Measurements from ENCODE around the gene SEPTIN1. TPM values are rescaled to one million over a fixed set of nuclear protein-coding genes. Genes with fewer than 3 reads are reported as not detected.

The SEPTIN1 gene
- polyA plus RNA-seq, 3 donors = 0.31 to 0.60 (median 0.49) TPM

DNA sequence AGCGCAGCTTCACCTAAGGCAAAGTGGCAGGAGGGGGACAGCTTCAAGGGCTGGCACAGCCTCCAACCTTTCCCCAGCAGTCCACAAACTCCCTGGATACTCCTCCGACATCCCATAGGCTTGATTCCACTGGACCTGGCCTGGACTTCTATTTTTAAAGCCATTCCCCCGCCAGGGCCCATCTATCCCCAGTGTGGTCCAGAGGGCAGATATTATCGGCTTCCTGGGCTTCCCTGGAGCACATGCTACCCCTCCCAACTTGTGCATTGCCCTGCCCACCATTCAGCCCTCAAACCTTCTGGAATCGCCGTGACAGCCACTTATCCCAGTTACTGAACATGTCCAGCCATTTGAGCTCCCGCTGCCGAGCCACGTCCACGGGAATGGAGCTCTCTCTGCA lies 17.2 kb downstream of the SEPTIN1 start:
- Mint-ChIP-seq H3K36me3 (peaks cover 49 to 68% of the 10 kb centered on the region in 2 donors), H3K27ac (peak overlapping the region in 4 of 7 donors; percentile 9 to 79 (median 64)), H3K27me3 (ENCODE audit: low read depth in 3 of 3) (no peaks in the 10 kb centered on the region), H3K9me3 (peaks cover 0 to 6% (median 0%) of the 10 kb centered on the region in 7 donors), H3K4me3 (no peak overlapping the region), H3K4me1 (peaks cover 31% of the 10 kb centered on the region)
- H2AFZ ChIP-seq (ENCODE audit: insufficient read depth, low read depth, low read length, poor library complexity, severe bottlenecking) = no peak overlapping the region
- peaks cover 98% of the 10 kb centered on the region for H3K79me2 ChIP-seq (ENCODE audit: insufficient read depth, low read length)
- no peak for DNase-seq
- no peaks in the 10 kb centered on the region for H3K9me3 ChIP-seq (replicated peaks in 1 of 2; ENCODE audit: control insufficient read depth in 1 of 2, insufficient read depth in 1 of 2, low read length in 2 of 2)
- H4K20me1 ChIP-seq (ENCODE audit: insufficient read depth, low read length) = peaks cover 84% of the 10 kb centered on the region
- TF ChIP-seq, protein P1, sequence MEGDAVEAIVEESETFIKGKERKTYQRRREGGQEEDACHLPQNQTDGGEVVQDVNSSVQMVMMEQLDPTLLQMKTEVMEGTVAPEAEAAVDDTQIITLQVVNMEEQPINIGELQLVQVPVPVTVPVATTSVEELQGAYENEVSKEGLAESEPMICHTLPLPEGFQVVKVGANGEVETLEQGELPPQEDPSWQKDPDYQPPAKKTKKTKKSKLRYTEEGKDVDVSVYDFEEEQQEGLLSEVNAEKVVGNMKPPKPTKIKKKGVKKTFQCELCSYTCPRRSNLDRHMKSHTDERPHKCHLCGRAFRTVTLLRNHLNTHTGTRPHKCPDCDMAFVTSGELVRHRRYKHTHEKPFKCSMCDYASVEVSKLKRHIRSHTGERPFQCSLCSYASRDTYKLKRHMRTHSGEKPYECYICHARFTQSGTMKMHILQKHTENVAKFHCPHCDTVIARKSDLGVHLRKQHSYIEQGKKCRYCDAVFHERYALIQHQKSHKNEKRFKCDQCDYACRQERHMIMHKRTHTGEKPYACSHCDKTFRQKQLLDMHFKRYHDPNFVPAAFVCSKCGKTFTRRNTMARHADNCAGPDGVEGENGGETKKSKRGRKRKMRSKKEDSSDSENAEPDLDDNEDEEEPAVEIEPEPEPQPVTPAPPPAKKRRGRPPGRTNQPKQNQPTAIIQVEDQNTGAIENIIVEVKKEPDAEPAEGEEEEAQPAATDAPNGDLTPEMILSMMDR (IDR thresholded peaks at IDR 0.05) = no peak
- H3K4me2 ChIP-seq (replicated peaks; ENCODE audit: extremely low read depth, low read length, poor library complexity, severe bottlenecking) = no peak overlapping the region
- intact Hi-C loops (cut with micrococcal nuclease) = no loop called here
- H3K4me1 ChIP-seq (ENCODE audit: control insufficient read depth in 1 of 2, insufficient read depth in 2 of 2, low read length in 2 of 2) = peaks cover 19 to 32% of the 10 kb centered on the region in 2 donors
- no peaks in the 10 kb centered on the region for H3K27me3 ChIP-seq (ENCODE audit: control insufficient read depth in 2 of 2, insufficient read depth in 2 of 2, low read length in 2 of 2)
- 96% methylated on average over 9 of the region's 10 CpGs for whole genome bisulfite sequencing (ENCODE audit: insufficient coverage)
- H3K9ac ChIP-seq (ENCODE audit: insufficient read depth, low read length, poor library complexity, severe bottlenecking) = no peak overlapping the region
- H3K4me3 ChIP-seq (replicated peaks in 1 of 3; ENCODE audit: low read depth in 2 of 3, low read length in 3 of 3) = no peak overlapping the region
- peaks cover 49 to 67% of the 10 kb centered on the region in 2 donors for H3K36me3 ChIP-seq (replicated peaks in 1 of 2; ENCODE audit: control insufficient read depth in 1 of 2, insufficient read depth in 2 of 2, low read length in 2 of 2)
- H3K27ac ChIP-seq (ENCODE audit: low read depth in 1 of 2, low read length in 2 of 2) = peak overlapping the region in 1 of 2 donors; percentile 31

DNA sequence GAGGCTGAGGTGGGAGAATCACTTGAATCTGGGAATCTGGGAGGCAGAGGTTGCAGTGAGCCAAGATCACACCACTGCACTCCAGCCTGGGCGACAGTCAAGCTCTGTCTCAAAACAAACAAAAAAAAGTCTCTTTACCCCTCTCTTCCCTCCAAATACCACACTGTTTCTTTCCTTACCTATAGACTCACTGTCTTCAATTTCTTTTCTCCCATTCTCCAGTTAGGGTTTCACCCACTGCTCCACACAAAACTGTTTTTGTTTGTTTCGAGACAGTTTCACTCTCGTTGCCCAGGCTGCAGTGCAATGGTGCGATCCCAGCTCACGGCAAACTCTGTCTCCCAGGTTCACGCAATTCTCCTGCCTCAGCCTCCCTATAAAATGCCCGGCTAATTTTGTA lies 21.2 kb downstream of the SEPTIN1 start:
- intact Hi-C loops (cut with micrococcal nuclease) = no loop called here
- no peak overlapping the region for H3K4me3 Mint-ChIP-seq
- TF ChIP-seq, protein P1 (IDR thresholded peaks at IDR 0.05) = no peak
- peak overlapping the region in 1 of 7 donors; percentile 73 for H3K27ac Mint-ChIP-seq
- Histone ChIP-seq H4K20me1 (ENCODE audit: insufficient read depth, low read length) (peaks cover 92% of the 10 kb centered on the region), H3K36me3 (replicated peaks in 1 of 2; ENCODE audit: control insufficient read depth in 1 of 2, insufficient read depth in 2 of 2, low read length in 2 of 2) (peaks cover 76 to 91% of the 10 kb centered on the region in 2 donors), H3K4me2 (replicated peaks; ENCODE audit: extremely low read depth, low read length, poor library complexity, severe bottlenecking) (no peak overlapping the region), H3K27me3 (ENCODE audit: control insufficient read depth in 2 of 2, insufficient read depth in 2 of 2, low read length in 2 of 2) (no peaks in the 10 kb centered on the region), H2AFZ (ENCODE audit: insufficient read depth, low read depth, low read length, poor library complexity, severe bottlenecking) (no peak overlapping the region), H3K79me2 (ENCODE audit: insufficient read depth, low read length) (peaks cover 80% of the 10 kb centered on the region), H3K4me3 (replicated peaks in 1 of 3; ENCODE audit: low read depth in 2 of 3, low read length in 3 of 3) (no peak overlapping the region), H3K4me1 (ENCODE audit: control insufficient read depth in 1 of 2, insufficient read depth in 2 of 2, low read length in 2 of 2) (peaks cover 9 to 13% of the 10 kb centered on the region in 2 donors), H3K9ac (ENCODE audit: insufficient read depth, low read length, poor library complexity, severe bottlenecking) (no peak overlapping the region), H3K9me3 (replicated peaks in 1 of 2; ENCODE audit: control insufficient read depth in 1 of 2, insufficient read depth in 1 of 2, low read length in 2 of 2) (no peaks in the 10 kb centered on the region), H3K27ac (ENCODE audit: low read depth in 1 of 2, low read length in 2 of 2) (no peak overlapping the region)
- DNase-seq = no peak
- H3K36me3 Mint-ChIP-seq = peaks cover 75 to 91% of the 10 kb centered on the region in 2 donors
- no peaks in the 10 kb centered on the region for H3K9me3 Mint-ChIP-seq
- WGBS (ENCODE audit: insufficient coverage) = 100% methylated on average over 3 of the region's 7 CpGs
- H3K4me1 Mint-ChIP-seq = peaks cover 20% of the 10 kb centered on the region
- H3K27me3 Mint-ChIP-seq (ENCODE audit: low read depth in 3 of 3) = no peaks in the 10 kb centered on the region

Data from CD14-positive monocyte (primary cell).